Cardiac muscle cell (in vitro differentiated cells and primary cell): ENCODE results near the gene SH3PXD2A. TPM values are rescaled to one million over a fixed set of nuclear protein-coding genes. Genes with fewer than 3 reads are reported as not detected.

Source experiments
- DNase-seq, 2 donors: peaks; one replicate each; pipeline versions ENCODE4 v3.0.0 to v3.0.0-alpha.2; 2010 to 2017; ENCODE audit warnings: low read depth in 1 of 2, low spot score in 1 of 2
- H3K27ac ChIP-seq: fragments of 200-600 bp; sonication (generic); 2 replicates; pipeline ENCODE4 v1.5.1; 2016
- H3K27me3 ChIP-seq: fragments of 200-600 bp; sonication (generic); 2 replicates; pipeline ENCODE4 v1.6.0; 2016; ENCODE audit warnings: control low read depth
- H3K36me3 ChIP-seq: fragments of 200-600 bp; sonication (generic); 2 replicates; pipeline ENCODE4 v1.5.1; 2016; ENCODE audit warnings: control low read depth
- H3K4me1 ChIP-seq: fragments of 200-600 bp; sonication (generic); 2 replicates; pipeline ENCODE4 v1.8.1; 2017; ENCODE audit warnings: low read depth, mild to moderate bottlenecking, mixed run types
- H3K4me3 ChIP-seq: fragments of 200-600 bp; sonication (generic); 2 replicates; pipeline ENCODE4 v1.5.1; 2016; ENCODE audit warnings: mild to moderate bottlenecking
- H3K9me3 ChIP-seq: fragments of 200-600 bp; sonication (generic); 2 replicates; pipeline ENCODE4 v1.5.1; 2017; ENCODE audit warnings: low read depth, mild to moderate bottlenecking, control low read depth
- CTCF ChIP-seq: IDR thresholded peaks from 2 replicates; pipeline ENCODE4 v1.5.1; 2012; ENCODE audit warnings: low read depth, mild to moderate bottlenecking, low read length
- polyA plus RNA-seq: library from polyadenylated mRNA; unstranded; fragments of >200 nt; fragmentation: Nextera tagmentation; extraction: Ambion mirVana; gene quantifications from 2 replicates; pipeline ENCODE4 v1.2.1, GENCODE V29; 2016
- total RNA-seq: library from RNA; depleted of rRNA; stranded (reverse); fragments of >200 nt; gene quantifications from 2 replicates; pipeline ENCODE4 v1.2.3, GENCODE V29; 2016

The SH3PXD2A gene
- total and polyA plus RNA-seq, 2 experiments from 2014 or later: 32.2 to 75.9 TPM

- Histone ChIP-seq H3K27me3 (no peaks in the 10 kb centered on the region), H3K4me3 (no peak overlapping the region), H3K4me1 (peaks cover 37% of the 10 kb centered on the region), H3K27ac (no peak overlapping the region), H3K36me3 (peaks cover 5% of the 10 kb centered on the region), H3K9me3 (no peaks in the 10 kb centered on the region)
- DNase-seq: no peak
- TF ChIP-seq CTCF: no peak
These were observed 56.9 kb downstream of the SH3PXD2A start for GRCh38 chr10:103798511-103798910.

DNA sequence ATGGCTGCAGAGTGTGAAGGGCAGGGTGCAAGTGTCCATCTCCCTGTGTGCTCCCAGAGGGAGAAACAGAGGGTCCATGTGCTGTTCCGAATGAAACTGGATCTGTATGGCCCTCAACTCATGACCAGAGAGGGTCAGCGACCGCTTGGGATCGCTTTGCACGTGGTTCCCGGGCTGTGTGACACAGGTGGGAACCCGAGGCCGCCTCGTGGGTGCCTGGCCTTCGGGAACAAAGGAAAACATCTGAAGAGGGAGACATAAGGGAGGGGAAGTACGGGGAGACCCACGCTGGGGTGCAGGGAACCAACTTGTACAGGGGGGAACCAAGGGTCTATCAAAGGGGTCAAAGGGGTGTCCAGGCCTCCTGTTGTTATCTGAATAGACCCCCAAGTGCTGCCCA, 57.5 kb downstream of the SH3PXD2A start:
- H3K4me1 ChIP-seq: peaks cover 44% of the 10 kb centered on the region
- TF ChIP-seq CTCF: no peak

GRCh38 chr10:103795634-103796270, 59.6 kb downstream of the SH3PXD2A start:
- Histone ChIP-seq H3K9me3 (no peaks in the 10 kb centered on the region), H3K27ac (peak overlapping the region; percentile 86), H3K4me1 (peaks cover 63% of the 10 kb centered on the region), H3K36me3 (peaks cover 5% of the 10 kb centered on the region), H3K27me3 (no peaks in the 10 kb centered on the region), H3K4me3 (no peak overlapping the region)
- TF ChIP-seq CTCF: no peak
- DNase-seq: no peak

More for the DNA sequence above, 57.5 kb downstream of the SH3PXD2A start:
- Histone ChIP-seq H3K27me3 (no peaks in the 10 kb centered on the region), H3K36me3 (peaks cover 5% of the 10 kb centered on the region), H3K4me3 (no peak overlapping the region), H3K27ac (peak overlapping the region; percentile 58), H3K9me3 (no peaks in the 10 kb centered on the region)
- no peak for DNase-seq

DNA sequence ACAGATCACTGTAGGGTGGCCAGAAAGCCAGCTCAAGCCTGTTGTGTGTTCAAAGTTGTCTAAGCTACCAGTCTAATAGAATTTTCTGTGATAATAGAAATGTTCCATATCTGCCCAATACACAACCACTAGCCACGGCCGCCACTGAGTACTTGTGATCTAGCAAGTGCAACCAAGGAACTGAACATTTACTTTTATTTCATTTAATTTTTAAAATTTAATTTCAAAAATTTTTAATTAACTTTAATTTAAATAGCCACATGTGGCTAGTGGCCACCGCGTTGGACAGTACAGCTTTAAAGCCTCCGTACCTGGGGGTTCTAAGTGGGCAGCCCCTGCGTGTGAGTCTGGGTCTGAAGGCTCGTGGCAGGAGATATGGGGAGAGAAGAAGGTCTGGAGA, 60.4 kb downstream of the SH3PXD2A start:
- TF ChIP-seq CTCF: no peak
- H3K4me3 ChIP-seq: no peak overlapping the region
- no peak for DNase-seq
- peak overlapping the region; percentile 86 for H3K27ac ChIP-seq
- no peaks in the 10 kb centered on the region for H3K27me3 ChIP-seq
- H3K4me1 ChIP-seq: peaks cover 66% of the 10 kb centered on the region
- no peaks in the 10 kb centered on the region for H3K9me3 ChIP-seq
- H3K36me3 ChIP-seq: peaks cover 3% of the 10 kb centered on the region

- H3K27ac ChIP-seq: peak overlapping the region; percentile 86
- peak in 1 of 2 donors; percentile 91 for DNase-seq
- TF ChIP-seq CTCF: no peak
These were observed 61.2 kb downstream of the SH3PXD2A start for GRCh38 chr10:103793920-103794883.

More at GRCh38 chr10:103793920-103794883, 61.2 kb downstream of the SH3PXD2A start:
- Histone ChIP-seq H3K36me3 (no peaks in the 10 kb centered on the region), H3K9me3 (no peaks in the 10 kb centered on the region), H3K27me3 (no peaks in the 10 kb centered on the region), H3K4me1 (peaks cover 74% of the 10 kb centered on the region), H3K4me3 (no peak overlapping the region)
